ENCODE data around the gene HCAR3.
"Not testable (repeated sequence)": the region's sequence is repeated elsewhere in the genome, so short reads cannot be mapped to it uniquely, and the experiment has no call there.

The HCAR3 gene

DNA sequence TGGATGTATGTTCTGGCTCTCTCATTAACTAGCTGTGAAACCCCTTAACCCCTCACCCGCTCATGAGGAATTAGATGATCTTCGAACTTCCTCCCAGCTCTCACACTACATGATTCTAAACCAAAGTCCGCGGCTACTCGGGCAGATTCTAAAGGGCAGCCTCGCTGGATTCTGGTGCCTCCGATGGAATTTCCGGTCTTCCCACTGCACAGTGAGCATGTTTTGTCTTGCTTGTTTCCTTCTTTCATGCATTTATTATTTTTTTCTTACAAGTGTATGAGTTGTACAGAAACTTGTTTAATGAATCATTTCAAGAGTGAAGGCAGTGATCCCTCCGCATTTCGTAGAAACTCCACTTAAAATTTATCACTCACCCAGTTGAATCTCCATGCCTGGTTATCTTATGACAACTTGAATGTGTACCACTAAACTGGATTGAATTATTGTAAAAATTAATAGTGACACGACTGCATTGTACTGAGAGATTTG, 4.5 kb upstream of the HCAR3 start:
- DNase-seq: no peak

DNA sequence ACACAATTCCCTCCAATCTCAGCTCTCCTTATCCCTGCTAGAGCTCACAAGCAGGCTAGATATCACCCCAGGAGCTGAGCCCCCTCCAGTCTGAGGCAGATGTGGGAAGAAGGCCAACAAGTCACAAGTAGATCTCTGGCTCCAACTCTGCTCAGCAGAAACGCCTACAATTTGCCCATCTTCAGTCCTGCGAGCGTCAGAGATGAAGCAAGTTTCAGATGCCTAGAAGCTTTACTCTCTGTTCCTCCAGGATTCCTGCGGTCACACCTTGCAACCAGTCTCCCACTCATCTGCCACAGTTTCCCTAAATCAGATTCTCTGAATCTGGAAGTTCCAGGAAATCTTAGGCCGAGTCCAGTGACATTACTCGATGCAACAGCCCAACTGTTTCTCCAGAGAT, 1.4 kb downstream of the HCAR3 start:
- DNase-seq: not testable (repeated sequence)

DNA sequence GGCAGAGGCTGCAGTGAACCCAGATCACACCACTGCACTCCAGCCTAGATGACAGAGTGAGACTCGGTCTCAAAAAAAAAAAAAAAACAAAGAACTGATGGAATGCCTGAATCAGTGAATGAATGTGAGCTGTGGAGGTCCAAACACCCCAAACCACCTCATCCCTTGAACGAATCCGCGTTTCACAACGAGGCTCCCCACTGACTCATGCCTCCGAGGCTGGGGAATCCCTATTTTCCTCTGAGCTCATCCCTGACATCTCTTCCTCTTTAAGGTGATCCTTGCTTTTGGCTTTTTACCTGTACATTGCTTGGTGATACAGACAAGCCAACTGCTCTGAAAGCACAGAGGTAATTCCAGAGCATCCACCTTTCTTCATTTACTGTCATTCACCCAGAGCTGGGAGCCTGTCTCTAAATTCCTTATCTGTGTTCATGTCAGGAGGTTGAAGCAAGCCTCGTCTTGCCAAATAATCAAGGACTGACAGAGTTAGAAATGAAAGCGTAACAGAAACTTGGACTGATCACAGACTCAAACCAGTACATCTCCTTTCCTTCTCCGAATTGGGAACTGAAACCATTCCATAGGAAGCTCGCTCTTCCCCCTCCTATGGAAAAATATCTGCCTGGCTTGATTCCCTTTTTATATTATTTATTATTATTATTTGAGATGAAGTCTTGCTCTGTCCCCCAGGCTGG, 3.0 kb downstream of the HCAR3 start:
- not testable (repeated sequence) for DNase-seq

DNA sequence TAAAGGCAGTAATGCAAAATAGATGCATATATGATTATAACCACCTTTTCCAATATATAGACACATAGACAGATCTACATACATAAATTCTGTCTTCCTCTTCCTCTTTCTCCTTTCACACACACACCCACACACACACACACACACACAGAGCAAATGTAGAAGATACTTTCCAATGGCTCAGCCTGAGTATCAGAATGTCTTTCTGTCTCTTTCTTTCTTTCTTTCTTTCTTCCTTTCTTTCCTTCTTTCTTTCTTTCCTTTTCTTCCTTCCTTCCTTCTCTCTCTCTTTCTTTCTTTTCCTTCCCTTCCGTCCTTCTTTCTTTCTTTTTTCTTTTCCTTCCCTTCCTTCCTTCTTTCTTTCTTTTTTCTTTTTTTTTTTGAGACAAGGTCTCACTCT, 5.3 kb downstream of the HCAR3 start:
- not testable (repeated sequence) for DNase-seq

DNA sequence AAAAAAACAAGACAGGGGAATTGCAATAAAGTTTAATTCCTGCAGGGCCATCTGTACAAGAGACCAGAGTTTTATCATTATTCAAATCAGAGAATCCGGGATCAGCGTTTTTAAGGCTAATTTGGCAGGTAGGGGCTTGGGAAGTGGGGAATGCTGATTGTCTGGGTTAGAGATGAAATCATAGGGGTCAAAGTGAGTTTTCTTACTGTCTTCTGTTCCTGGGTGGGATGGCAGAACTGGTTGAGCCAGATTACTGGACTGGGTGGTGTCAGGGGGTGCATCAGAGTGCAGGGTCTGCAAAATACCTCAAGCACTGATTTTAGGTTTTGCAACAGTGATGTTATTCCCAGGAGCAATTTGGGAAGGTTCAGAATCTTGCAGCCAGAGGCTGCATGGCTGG, 6.3 kb downstream of the HCAR3 start:
- not testable (repeated sequence) for DNase-seq

DNA sequence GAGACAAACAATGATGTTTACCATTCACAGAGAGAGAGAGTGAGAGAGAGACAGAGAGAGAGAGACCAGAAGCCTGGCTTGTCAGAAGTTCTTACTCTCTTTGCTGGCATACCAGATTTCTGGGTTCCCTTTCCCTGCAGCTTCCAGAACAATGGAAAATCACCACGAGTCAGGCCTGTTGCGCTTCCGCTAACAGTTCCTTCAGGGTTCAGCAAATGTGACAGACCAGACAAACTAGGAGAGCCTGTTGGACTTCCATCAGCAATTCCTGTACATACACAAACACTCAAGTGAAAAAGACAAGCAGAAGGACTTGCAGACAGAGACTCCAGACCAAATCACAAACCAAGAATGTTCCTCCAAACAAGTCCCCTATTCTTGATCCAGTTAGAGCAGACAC, 7.3 kb downstream of the HCAR3 start:
- DNase-seq: not testable (repeated sequence)

DNA sequence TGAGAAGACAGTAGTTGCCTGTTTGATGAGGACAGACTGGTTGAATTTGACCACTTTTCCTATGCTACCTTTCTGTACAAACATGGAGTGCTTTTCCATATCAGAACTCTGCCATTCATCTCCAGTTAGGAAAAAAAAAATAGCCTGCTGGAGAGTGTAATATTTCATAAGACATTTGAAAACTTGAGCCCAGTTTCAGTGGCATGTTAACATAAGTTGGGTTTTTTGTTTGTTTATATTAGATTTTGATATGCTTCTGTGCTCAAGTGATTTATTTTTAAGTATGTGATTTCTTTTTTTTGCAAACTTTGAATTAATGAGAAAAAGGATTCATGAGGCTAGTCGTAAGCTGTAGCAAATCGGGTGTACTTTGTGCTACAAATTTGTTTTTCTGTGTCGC, 12.8 kb downstream of the HCAR3 start:
- not testable (repeated sequence) for DNase-seq

DNA sequence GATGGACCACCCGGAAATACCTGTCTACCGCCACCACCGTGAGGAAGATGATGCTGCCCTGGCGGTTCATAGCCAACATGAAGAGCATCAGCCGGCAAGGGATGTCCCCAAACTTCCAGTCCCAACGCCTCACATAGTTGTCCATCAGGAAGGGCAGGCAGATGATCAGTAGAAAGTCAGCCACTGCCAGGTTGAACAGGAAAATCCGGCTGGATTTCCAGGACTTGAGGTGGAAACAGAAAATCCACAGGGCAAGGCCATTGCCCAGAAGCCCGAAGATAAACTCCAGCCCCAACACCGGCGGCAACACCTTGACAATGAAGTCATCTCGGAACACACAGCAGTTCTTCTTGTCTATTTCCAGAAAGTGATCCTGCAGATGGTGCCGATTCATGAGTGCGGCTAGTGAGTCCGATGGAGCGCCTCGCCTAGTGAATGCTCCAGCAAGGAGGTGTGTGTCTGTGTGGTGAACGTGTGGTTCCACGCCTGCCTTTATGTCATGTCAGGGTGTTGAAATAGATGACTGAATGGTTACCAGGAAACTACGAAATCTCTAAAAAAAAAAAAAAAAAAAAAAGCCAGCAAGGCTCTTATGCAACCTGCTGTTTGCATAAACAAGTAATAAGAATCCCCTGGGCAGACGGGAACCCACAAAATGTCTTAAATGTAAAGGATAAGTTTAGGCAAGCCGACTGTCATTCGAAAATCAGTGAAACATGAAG, 13.6 kb downstream of the HCAR3 start, which contains the start of gene HCAR2:
Gene HCAR2, minus strand, starts transcription at position 468 of the 722 bp plus-strand sequence. Its CDS starts 74 bp downstream, at position 394.
- not testable (repeated sequence) for DNase-seq

DNA sequence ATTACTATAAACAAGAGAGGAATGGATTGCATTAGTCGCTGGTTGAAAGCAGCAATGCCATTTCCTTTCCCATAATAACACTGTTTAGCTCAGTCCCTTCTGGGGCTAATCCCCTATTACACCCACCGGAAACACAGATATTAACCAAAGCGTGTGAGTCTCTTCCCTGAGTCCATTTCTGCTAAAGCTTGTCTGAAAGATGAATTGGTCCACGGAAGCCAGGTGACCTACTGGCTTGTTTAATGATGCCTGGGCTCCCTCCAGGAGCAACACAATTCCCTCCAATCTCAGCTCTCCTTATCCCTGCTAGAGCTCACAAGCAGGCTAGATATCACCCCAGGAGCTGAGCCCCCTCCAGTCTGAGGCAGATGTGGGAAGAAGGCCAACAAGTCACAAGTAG, 15.1 kb downstream of the HCAR3 start:
- not testable (repeated sequence) for DNase-seq

DNA sequence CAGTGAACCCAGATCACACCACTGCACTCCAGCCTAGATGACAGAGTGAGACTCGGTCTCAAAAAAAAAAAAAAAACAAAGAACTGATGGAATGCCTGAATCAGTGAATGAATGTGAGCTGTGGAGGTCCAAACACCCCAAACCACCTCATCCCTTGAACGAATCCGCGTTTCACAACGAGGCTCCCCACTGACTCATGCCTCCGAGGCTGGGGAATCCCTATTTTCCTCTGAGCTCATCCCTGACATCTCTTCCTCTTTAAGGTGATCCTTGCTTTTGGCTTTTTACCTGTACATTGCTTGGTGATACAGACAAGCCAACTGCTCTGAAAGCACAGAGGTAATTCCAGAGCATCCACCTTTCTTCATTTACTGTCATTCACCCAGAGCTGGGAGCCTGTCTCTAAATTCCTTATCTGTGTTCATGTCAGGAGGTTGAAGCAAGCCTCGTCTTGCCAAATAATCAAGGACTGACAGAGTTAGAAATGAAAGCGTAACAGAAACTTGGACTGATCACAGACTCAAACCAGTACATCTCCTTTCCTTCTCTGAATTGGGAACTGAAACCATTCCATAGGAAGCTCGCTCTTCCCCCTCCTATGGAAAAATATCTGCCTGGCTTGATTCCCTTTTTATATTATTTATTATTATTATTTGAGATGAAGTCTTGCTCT, 16.4 kb downstream of the HCAR3 start:
- not testable (repeated sequence) for DNase-seq

DNA sequence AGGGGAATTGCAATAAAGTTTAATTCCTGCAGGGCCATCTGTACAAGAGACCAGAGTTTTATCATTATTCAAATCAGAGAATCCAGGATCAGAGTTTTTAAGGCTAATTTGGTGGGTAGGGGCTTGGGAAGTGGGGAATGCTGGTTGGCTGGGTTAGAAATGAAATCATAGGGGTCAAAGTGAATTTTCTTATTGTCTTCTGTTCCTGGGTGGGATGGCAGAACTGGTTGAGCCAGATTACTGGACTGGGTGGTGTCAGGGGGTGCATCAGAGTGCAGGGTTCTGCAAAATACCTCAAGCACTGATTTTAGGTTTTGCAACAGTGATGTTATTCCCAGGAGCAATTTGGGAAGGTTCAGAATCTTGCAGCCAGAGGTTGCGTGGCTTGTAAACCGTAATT, 19.7 kb downstream of the HCAR3 start:
- DNase-seq: not testable (repeated sequence)

DNA sequence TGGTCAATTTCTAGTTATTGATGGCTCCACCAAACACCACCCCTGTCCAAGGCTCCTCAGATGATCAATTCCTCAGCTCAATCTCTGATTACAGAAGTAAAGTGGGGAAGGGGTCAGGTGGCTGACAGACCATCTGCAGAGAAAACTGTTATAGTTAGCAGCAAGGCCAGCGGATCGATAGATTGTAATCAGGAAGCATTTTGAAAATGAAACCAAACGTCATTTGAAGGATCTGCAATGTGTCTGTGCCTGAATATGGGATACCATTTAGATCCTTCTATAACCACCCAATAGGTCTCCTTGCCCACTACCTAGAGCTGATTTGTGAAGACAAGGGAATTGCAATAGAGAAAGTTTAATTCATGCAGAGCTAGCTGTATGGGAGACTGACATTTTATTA, 25.0 kb downstream of the HCAR3 start:
- DNase-seq: no peak

DNA sequence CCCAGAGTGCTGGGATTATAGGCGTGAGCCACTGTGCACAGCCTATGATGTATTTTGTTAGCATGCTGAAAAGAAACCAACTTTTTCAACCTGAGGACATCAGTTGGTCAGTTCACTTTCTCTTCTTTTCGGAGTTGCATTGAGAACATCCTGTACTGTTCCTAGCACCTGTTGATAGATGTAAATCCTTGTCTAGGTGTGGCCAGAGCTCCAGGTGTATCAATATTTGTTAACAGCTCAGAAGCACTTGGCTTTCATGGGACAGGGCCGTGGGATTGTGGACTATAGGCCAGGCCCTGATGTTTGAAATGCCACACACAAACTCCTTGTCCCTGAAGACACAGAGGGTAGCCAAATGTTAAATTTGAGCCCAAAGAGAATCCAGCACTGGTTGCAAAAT, 28.3 kb downstream of the HCAR3 start:
- DNase-seq: no peak

DNA sequence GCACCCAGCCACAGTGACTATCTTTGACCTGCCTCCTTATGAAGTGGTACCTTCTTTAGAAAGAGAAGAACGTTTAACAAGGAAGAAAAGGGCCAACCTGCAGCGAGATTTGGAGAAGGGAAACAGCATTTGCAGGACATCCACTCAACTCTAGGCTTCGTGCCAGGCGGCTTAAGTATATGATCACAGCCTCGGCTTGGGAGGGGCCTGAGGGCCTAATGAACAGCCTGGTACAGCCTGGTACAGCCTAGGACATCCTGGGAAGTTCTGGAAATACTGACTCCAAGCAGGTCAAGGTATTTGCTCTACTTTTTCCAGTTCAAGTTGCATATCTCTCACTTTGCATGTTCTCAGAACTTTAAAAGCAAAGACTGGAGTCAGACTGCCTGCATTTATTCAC, 29.5 kb downstream of the HCAR3 start:
- DNase-seq: no peak

DNA sequence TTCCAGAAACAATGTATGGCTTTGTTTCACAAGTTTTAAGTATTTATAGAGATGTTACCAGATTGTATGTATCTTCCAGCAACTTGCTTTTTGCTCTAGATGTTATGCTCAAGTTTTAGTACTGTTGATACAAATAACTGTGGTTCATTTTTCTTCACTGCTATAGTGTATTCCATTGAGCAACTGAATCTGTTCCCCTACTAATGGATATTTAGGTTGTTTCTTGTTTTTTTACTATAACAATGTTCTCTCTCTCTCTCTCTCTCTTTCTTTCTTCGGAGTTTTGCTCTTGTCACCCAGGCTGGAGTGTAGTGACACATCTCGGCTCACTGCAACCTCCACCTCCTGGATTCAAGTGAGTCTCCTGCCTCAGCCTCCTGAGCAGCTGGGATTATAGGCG, 30.1 kb downstream of the HCAR3 start:
- no peak for DNase-seq

DNA sequence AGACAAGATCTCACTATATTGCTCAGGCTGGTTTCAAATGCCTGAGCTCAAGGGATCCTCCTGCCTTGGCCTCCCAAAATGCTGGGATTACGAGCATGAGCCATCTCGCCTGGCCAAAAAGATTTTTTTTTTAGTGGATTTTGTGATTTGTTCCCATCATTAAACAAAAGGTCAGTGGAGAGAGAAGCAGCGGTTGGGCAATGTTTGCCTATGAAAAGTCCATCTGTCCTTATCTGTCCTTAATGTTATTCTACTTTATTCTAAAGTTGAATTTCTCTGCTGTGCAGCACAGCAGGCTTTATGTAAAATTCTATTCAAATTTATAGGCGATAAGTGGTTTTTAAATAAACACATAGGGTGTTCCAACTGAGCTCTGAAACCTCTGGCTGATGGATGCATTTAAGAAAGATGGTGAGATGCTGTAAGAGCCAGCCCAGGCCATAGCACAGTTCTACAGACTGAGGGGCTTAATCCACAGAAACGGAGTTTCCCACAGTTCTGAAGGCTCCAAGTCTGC, 32.3 kb downstream of the HCAR3 start:
- no peak for DNase-seq

DNA sequence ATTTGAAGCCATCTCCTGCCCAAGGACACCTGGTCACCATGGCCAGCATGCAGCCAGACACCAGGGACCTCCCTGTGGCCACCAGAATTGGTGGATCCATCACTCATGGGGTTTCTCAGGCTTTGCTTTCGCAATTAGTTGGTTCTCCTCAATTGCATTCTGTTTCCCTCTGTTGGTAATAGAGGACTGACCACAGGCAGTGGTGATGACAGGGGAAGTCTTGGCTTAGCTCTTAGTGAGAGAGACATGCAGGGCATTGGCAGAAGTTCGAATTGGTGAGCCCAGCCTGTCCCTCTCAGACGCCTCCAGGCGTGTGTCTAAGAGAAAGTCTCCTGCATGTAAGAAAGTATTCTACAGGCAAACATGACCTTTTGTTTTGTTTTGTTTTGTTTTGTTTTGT, 34.8 kb downstream of the HCAR3 start:
- no peak for DNase-seq

DNA sequence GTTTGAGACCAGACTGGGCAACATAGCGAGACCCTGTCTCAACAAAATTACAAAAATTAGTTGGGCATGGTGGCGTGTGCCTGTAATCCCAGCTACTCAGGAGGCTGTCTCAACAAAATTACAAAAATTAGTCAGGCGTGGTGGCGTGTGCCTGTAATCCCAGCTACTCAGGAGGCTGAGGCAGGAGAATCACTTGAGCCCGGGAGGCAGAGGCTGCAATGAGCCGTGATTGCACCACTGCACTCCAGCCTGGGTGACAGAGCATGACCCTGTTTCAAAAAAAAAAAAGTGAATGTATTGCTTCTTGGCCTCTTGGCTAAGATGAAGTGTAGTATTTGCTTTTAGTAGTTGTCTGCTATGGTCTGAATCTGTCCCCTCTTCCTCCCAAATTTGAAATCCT, 35.6 kb downstream of the HCAR3 start:
- not testable (repeated sequence) for DNase-seq

DNA sequence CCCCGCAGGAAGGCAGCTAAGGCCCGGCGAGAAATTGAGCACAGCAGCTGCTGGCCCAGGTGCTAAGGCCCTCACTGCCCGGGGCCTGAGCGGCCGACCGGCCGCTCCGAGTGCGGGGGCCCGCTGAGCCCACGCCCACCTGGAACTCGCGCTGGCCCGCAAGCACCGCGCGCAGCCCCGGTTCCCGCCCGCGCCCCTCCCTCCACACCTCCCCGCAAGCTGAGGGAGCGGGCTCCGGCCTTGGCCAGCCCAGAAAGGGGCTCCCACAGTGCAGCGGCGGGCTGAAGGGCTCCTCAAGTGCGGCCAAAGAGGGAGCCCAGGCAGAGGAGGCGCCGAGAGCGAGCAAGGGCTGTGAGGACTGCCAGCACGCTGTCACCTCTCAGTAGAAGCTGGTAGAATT, 39.8 kb downstream of the HCAR3 start:
- not testable (repeated sequence) for DNase-seq

DNA sequence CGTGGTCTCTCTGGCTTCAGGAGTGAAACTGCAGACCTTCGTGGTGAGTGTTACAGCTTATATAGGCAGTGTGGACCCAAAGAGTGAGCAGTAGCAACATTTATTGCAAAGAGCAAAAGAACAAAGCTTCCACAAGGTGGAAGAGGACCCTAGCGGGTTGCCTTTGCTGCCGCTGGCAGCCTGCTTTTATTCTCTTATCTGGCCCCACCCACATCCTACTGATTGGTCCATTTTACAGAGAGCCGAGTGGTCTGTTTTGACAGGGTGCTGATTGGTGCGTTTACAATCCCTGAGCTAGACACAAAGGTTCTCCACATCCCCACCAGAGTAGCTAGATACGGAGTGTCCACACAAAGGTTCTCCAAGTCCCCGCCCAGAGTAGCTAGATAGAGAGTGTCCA, 40.6 kb downstream of the HCAR3 start:
- DNase-seq: not testable (repeated sequence)

DNA sequence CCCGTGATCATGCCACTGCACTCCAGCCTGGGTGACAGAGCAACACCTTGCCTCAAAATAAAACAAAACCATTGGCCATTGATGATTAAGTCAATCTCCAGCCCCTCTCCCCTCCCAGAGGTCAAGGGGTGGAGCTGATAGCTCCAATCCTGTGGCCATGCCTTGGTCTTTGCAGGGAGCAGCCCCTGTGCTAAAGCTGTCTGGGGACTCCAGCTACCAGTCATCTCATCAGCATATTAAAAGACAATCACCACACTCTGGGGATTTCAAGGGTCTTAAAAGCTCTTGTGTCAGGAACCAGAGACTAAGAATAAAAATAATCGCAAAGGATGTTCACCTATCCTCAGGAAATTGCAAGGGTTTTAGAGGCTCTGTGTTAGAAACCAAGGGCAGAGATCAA, 44.1 kb downstream of the HCAR3 start:
- no peak for DNase-seq

DNA sequence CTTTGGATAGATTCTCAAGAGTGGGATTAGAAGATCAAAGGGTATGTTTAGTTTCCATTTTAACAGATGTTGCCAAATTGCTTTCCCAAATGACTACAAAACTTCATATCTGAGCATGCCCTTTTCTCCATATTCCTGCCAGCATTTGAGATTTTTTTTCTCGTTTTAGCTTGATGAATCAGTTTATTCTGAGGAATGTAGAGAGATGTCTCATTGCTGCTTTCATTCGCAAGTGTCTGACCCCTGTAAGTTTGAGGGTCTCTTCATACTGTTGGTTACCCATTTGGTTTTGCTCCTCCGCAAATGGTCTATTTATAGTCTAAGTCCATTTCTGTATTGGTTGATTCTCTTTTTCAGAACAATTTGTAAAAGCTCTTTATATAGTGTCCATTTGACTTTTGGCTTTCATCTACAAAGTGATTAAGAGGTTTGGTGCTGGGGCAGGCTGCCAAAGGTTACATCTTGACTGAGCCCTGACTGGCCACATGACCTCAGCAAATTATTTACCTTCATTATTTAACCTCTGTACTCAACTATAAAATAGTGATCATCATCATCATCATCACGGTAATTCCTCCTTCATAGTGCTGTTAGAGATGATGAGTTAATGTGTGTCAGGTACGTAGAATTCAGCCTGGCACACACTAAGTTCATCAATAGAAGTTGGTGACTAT, 47.1 kb downstream of the HCAR3 start:
- DNase-seq: no peak

DNA sequence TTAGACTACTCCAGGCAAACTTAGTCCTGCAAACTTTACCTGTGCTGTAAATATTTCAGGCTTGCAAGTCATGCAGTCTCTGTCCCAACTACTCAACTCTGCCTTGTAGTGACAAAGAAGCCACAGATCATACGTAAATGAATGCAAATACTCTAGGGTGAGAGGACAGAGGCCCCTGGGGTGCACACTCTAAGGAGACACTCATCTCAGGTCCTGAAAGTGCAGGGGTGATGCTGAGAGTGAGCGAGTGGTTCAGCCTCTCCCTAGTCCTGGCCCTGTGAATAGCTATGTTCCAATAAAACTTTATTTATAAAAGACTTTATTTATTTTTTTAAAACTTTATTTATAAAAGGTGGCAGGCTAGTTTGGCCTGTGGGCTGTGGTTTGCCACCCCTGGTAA, 48.3 kb downstream of the HCAR3 start:
- no peak for DNase-seq
